Adipose tissue (tissue), 3 donors: ENCODE results near the gene ACSS3. TPM values are rescaled to one million over a fixed set of nuclear protein-coding genes. Genes with fewer than 3 reads are reported as not detected.

Experiments used
- polyA plus RNA-seq, 3 donors: library from polyadenylated mRNA; stranded (reverse); fragments of 200-250 nt; gene quantifications; one replicate each; pipeline ENCODE4 v1.2.3, GENCODE V29; 2013
- donor health status: healthy with polysubstance abuse.
- donor health status: Bipolar disorder and iron deficiency.
- donor health status: healthy.

The ACSS3 gene
- polyA plus RNA-seq, 3 donors: 3.8 to 27.9 (median 14.1) TPM

Other genes starting within 250 kb of the ACSS3 start
- gene LIN7A, start 140.1 kb upstream of the ACSS3 start, polyA plus RNA-seq: 1 to 10 TPM in 2 of 3 donors, under 1 TPM in 1; 0.53 to 3.1 (median 1.0) TPM